SU-DHL-6 (cell line): ENCODE results near the gene ATP8A2.

Source experiments
- CTCF ChIP-seq: fragments of 200-600 bp; sonication (generic); IDR thresholded peaks from one replicate; pipeline ENCODE4 v1.5.1; 2017; ENCODE audit warnings: antibody characterized with exemption, mild to moderate bottlenecking, low read length, moderate library complexity; ENCODE audit not compliant: insufficient read depth, poor library complexity, severe bottlenecking
- EZH2phosphoT487 ChIP-seq: fragments of 200-600 bp; sonication (generic), shearing (Covaris generic); conservative IDR thresholded peaks from 2 replicates; pipeline ENCODE4 v1.6.1; 2018; ENCODE audit warnings: mild to moderate bottlenecking, antibody characterized with exemption, low read length, moderate library complexity, mixed read lengths

GRCh38 chr13:26034018-26034417 is 662.2 kb downstream of the ATP8A2 start:
- TF ChIP-seq EZH2phosphoT487, result no peak
- TF ChIP-seq CTCF, result no peak
